ENCODE measurements around the gene AOAH.

Gene AOAH

GRCh38 chr7:36690514-36691187, 33.6 kb downstream of the AOAH start:
- DNase-seq, result no peak

DNA sequence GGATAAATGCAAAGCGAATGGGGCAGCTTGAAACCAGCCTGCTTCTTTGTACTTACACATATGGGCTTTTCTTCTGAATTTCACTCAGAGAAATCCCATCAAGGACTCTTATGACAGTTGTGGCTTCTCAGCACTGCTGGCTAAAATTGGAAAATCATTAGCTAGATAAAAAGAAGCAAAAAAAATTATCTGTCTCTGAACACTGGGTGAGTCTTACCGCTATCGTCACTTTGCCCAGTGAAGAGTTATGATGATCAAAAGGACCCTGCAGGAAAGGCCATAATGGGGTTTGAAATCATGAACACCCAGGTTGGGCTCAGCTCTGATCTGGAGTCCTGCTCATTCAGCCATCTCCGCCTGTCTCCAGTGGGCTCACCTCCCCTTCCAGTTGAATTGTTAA, 34.3 kb downstream of the AOAH start:
- no peak for DNase-seq

DNA sequence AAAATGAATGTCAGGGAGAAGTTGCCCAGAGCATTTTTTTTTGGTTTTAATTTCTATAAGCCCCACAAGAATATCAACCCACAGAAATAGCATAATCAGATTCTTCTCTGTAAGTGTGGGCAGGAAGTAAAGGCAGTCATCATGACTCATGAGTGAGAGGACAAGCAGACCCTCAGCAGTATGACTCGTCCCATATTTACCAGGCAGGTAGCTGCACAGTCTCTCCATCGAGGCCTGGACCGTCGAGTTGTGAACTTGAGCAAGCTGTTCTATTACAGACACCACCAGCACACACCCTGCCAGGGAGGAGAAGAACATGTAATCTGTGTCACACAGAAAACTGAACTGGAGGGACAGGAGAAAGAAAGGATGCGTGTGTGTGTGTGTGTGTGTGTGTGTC, 37.8 kb downstream of the AOAH start:
- peak; percentile 74 for DNase-seq

DNA sequence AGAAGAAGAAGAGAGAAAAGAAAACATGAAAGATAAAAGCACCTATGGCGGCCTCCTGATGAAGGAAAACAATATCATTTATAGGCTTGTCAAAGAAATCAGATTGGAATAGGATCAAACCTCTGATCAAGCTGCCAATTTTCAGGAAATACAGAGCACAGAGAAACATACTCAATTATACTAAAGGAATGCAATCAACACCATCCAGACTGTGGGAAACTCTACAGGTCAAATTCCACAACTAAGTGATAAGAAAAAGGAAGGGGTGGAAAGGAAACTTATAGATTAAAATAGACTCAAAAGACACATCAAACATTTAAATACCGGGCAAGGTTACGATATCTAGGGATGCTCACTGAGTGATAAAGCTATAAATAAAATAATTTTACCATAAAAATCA, 39.3 kb downstream of the AOAH start:
- no peak for DNase-seq

DNA sequence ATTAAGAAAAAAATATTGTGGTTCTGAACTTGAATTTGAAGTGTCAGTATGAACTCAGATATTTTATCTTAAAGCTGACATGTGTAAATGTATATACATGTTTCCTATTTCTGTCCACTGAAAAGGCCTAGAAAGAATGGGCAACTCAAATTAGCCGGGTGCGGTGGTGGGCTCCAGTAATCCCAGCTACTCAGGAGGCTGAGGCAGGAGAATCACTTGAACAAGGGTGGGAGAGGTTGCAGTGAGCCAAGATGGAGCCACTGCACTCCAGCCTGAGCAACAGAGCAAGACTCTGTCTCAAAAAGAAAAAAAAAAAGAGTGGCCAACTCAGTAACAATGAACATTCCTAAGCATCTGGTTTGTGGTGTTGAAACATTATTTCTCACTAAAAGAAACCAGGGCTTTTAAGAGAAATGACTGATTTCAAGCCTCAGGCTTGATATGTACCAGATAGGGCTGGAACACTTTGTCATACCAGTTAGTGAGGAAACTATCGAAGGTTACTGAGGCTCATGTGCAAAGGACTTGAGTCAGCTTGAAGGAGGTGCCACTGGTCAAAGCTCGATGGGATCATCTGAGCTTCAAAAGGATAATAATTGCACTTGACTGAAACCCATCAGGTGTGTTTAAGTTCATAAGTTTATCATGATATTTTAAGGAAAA, 40.5 kb downstream of the AOAH start:
- no peak for DNase-seq

- no peak for DNase-seq
Observed at GRCh38 chr7:36683111-36683510, 41.2 kb downstream of the AOAH start.

- DNase-seq, result no peak
Observed at GRCh38 chr7:36682102-36682501, 42.2 kb downstream of the AOAH start.

- peak; percentile 80 for DNase-seq
Observed at GRCh38 chr7:36677769-36678437, 46.4 kb downstream of the AOAH start.

- no peak for DNase-seq
Observed at GRCh38 chr7:36673703-36674102, 50.6 kb downstream of the AOAH start.

DNA sequence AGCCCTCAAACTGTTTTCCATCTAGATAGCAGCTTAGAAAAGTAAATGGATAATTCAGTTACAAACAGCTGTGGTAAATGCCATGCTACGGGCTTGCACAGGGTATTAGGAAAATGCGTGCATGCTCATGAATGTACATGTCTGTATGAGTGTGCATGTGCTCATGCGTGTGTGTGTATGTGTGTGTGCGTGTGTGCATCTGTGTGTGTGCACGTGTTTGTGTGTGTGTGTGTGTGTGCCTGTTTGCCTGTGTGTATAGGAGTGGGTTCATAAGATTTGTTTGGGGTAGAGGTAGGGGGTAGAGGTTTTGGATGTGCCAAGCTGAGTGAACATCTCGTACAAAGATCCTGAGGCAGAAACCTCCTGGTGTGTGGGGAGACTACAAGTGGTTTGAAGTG, 52.9 kb downstream of the AOAH start:
- DNase-seq, result no peak

DNA sequence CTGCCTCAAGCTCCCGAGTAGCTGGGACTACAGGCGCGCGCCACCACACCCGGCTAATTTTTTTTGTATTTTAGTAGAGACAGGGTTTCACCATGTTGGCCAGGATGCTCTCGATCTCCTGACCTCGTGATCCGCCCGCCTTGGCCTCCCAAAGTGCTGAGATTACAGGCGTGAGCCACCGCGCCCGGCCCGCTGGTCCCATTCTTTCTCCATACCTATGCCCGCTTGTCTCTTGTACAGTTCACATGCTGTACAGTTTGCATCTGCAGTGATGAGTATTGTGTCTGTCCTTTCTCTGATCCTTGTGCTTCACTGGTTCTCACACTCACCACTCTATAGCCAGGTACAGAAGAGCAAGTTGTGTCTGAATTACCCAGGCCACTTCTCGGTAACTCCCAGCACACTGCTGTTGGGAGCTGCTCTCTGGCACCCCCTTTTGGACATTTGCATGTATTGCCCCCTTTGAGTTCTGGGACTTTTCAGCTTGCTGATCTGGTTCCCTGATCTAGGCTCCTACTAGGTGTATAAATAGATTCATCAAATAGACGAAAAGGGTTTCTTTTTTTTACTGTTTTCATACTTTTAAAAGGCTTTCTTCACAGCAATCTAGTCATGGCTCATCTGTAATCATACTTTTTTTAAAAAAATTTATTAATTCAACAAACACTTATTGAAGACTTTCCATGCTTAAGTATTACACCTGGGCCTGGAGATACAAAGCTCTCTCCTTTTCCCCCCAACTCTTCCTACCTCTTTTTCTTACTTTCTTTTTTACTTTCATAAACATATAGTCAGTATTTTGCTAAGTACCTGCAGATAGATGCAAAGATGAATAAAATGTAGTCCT, 53.5 kb downstream of the AOAH start:
- peak; percentile 81 for DNase-seq

DNA sequence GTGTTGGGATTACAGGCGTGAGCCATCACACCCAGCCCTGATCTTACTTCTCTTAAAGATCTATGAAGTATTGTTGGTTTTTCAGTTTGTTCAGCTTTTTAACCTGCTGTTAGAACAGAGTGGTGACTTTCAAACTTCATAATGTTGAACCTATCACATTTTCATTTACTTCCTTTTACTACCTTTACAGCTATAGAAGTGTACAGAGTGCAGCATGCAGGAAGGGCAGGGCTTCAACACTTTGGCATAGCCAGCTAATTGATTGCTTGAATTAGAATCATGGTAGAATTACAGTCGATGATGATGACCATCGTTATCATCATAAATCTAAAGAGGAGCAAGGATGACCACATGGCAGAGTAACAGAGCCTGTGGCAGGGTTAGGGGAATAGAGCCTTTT, 55.5 kb downstream of the AOAH start:
- no peak for DNase-seq

DNA sequence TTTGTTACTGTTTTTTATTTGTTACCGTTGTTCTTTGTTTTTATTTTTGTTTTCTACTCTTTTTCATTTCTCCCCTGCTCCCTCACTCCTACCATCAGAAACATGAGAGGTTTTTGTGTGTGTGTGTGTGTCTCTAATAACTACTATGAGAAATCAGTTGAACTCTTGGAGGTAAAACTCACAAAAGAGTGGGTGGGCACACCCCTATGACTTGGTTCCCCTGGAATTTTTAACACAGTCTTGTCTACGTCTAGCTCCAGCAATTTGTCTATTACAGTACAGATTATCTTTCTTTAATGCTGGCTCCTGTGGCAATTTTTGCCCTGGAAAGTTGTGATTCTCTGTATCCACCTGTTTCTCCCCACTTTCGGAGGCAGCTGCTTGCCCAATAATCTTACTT, 56.2 kb downstream of the AOAH start:
- DNase-seq, result no peak

- DNase-seq, result no peak
Observed at GRCh38 chr7:36667007-36667745, 57.1 kb downstream of the AOAH start.

GRCh38 chr7:36663481-36663880, 60.8 kb downstream of the AOAH start:
- DNase-seq, result no peak

DNA sequence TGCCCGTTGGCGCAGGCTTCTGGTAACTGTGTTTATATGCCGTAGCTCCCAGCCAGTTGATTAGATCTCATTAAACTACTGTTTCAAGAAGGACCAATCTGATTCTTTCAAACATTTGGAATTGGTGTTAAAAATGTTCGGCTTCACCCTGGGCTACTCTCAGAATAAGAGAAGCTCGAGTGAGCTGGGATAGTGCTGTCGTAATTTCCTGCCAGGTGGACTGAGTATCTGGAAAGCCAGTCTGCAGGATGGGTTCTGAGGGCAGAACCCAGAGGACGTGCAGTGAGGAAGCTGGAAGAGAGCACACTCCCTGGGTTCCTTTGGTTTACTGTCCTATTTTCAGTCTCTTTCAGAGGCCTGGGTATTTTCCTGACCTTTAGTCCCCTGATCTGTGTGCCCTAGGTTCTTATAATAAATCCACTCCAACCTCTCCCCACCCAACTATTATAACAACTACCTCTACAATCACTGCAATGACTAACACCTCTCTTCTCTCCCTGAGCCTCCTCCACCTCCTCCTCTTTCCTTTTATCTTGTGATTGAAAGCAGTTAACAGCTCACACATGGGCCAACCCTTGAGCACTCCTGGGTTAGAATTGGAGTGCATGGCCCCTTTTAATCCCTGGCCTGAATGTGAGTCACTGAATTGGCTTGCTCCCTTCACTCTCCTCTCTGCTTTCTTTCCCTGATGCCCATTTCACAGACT, 63.0 kb downstream of the AOAH start:
- DNase-seq, result no peak

- DNase-seq, result no peak
Observed at GRCh38 chr7:36659638-36660341, 64.5 kb downstream of the AOAH start.

DNA sequence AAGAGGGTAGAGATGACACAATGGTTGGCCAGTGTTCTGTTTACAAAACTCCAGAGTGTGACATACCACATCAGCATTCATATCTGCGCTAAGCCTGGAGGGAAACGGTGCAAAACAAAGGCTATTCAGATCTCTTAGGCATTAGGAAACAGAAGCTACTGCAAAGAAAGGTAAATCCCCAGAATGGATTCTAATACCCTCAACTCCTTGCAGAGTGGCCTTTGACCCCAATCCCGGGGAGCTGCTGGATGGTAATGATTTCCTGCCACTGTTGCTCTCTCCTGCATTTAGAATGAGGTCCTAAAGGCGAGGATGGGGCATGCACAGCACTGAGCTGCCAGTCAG, 65.2 kb downstream of the AOAH start:
- no peak for DNase-seq

DNA sequence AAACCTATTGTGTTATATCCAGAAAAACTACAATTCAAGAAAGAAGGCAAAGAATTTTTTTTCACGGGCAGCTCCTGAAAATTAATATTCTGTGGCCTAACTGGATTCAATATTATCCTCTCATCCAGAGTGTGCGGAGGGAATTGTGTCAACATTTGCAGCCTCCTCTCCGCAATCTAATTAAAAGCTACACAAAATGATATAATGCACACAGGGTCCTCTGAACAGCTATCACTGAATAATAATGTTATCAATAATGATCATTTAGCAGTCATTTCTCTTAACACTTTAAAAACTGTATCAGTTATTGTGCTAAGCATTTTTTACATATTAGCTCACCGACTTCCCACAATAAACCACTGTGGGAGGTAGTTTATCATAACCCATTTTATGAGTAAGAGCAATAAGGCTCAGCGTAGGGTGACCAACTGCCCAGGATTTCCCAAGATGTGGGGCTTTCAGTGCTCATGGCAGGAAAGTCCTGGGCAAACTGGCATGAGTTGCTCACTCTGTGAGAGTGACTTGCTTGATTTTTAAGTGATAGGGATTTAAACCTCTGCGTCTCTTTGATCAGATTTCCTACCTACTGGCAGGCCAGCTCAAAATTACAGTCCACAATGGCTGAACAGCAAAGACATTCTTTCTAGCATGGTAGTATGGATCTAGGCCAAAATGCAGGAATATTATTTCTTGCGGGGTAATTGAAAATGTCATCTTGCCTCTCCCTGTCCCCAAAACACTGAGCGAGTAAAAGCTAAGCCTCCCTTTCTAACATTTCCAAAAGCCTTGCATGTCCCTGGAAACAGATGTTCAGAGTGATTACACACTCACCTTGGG, 65.7 kb downstream of the AOAH start:
- DNase-seq, result no peak

- no peak for DNase-seq
Observed at GRCh38 chr7:36657036-36657660, 67.1 kb downstream of the AOAH start.

All from stimulated activated CD8-positive, alpha-beta memory T cell treated with anti-CD3 and anti-CD28 coated beads, Interleukin-4, amount 100 ng/mL, for 48 hours (primary cell).